IMR-90 (cell line): ENCODE data around the gene A4GALT. TPM values are rescaled to one million over a fixed set of nuclear protein-coding genes. Genes with fewer than 3 reads are reported as not detected.

ENCODE experiments used
- ATAC-seq: fragments of 200-7000 bp; cut with Tn5 transposase; 2 replicates; pipeline ENCODE4 v1.9.1; 2020; ENCODE audit warnings: low read depth, mild to moderate bottlenecking, moderate library complexity
- BruUV-seq: library from RNA; stranded (reverse); fragments of 400-500 nt; replicated peaks from 2 replicates; lab custom pipeline; 2021; lab: Mats Ljungman, UMichigan
- CTCF ChIA-PET: fragments of 300-600 bp; formaldehyde crosslinking; extraction: SDS; loops from one replicate; lab custom pipeline; 2021; ENCODE audit warnings: antibody characterized with exemption; lab: Yijun Ruan, JAX
- POLR2A ChIA-PET: fragments of 300-600 bp; sonication (Branson Sonifier 250); formaldehyde crosslinking; loops from one replicate; lab custom pipeline; 2022; ENCODE audit warnings: antibody characterized with exemption; ENCODE audit not compliant: unreplicated experiment; lab: Charles Lee
- DNase-seq: peaks from one replicate; pipeline ENCODE4 v3.0.0; 2013
- H2AFZ ChIP-seq: replicated peaks from 2 replicates; pipeline ENCODE3; 2013; ENCODE audit warnings: low read length, mild to moderate bottlenecking; ENCODE audit not compliant: poor library complexity
- H2AK5ac ChIP-seq: 2 replicates; pipeline ENCODE4 v1.6.1; 2013; ENCODE audit warnings: low read depth, low read length, inconsistent platforms
- H2AK9ac ChIP-seq: replicated peaks from 2 replicates; pipeline ENCODE3; 2013; ENCODE audit warnings: mild to moderate bottlenecking, low read depth, low read length, moderate library complexity; ENCODE audit not compliant: poor library complexity
- H2BK120ac ChIP-seq: 2 replicates; pipeline ENCODE4 v1.6.1; 2013; ENCODE audit warnings: low read depth, low read length, inconsistent platforms
- H2BK15ac ChIP-seq: 3 replicates; pipeline ENCODE4 v1.6.1; 2013; ENCODE audit warnings: low read depth, low read length, inconsistent platforms
- H2BK20ac ChIP-seq: 2 replicates; pipeline ENCODE4 v1.6.1; 2013; ENCODE audit warnings: low read depth, mild to moderate bottlenecking, inconsistent platforms, low read length, moderate library complexity
- H2BK5ac ChIP-seq: 2 replicates; pipeline ENCODE4 v1.6.1; 2013; ENCODE audit warnings: mild to moderate bottlenecking, low read depth, low read length, inconsistent platforms; ENCODE audit not compliant: poor library complexity, severe bottlenecking
- H3K14ac ChIP-seq: replicated peaks from 2 replicates; pipeline ENCODE4 v1.6.1; 2013; ENCODE audit warnings: low read depth, low read length, inconsistent platforms
- H3K18ac ChIP-seq: 2 replicates; pipeline ENCODE4 v1.6.1; 2013; ENCODE audit warnings: low read depth, low read length, control low read depth
- H3K23ac ChIP-seq: 2 replicates; pipeline ENCODE4 v1.6.1; 2013; ENCODE audit warnings: low read depth, low read length, inconsistent platforms
- H3K27ac ChIP-seq: 2 replicates; pipeline ENCODE4 v1.5.1; 2013; ENCODE audit warnings: mild to moderate bottlenecking, control low read depth, low read length; ENCODE audit not compliant: insufficient read depth
- H3K27me3 ChIP-seq: 2 replicates; pipeline ENCODE4 v1.6.1; 2013; ENCODE audit warnings: low read length; ENCODE audit not compliant: control insufficient read depth, insufficient read depth
- H3K36me3 ChIP-seq: 2 replicates; pipeline ENCODE4 v1.6.1; 2013; ENCODE audit warnings: low read length, mixed read lengths; ENCODE audit not compliant: control insufficient read depth, insufficient read depth
- H3K4ac ChIP-seq: 2 replicates; pipeline ENCODE4 v1.6.1; 2013; ENCODE audit warnings: low read depth, low read length, inconsistent platforms
- H3K4me1 ChIP-seq: 2 replicates; pipeline ENCODE4 v1.6.1; 2013; ENCODE audit warnings: low read length, mixed read lengths; ENCODE audit not compliant: control insufficient read depth, insufficient read depth
- H3K4me2 ChIP-seq: 2 replicates; pipeline ENCODE4 v1.6.1; 2013; ENCODE audit warnings: low read depth, mild to moderate bottlenecking, control low read depth, low read length, moderate library complexity
- H3K4me3 ChIP-seq: 2 replicates; pipeline ENCODE4 v1.5.1; 2013; ENCODE audit warnings: low read depth, mild to moderate bottlenecking, control low read depth, low read length, moderate library complexity; ENCODE audit not compliant: insufficient read depth
- H3K56ac ChIP-seq: 2 replicates; pipeline ENCODE4 v1.6.1; 2013; ENCODE audit warnings: low read length, inconsistent platforms; ENCODE audit not compliant: insufficient read depth; ENCODE audit errors: extremely low read depth
- H3K79me1 ChIP-seq, 2 experiments: 2 replicates each; pipeline ENCODE4 v1.6.1; 2013; ENCODE audit warnings: low read length in 2 of 2, inconsistent platforms in 1 of 2, low read depth in 1 of 2
- H3K9ac ChIP-seq: 2 replicates; pipeline ENCODE4 v1.6.1; 2013; ENCODE audit warnings: low read depth, low read length, control low read depth
- H3K9me1 ChIP-seq: 2 replicates; pipeline ENCODE4 v1.6.1; 2013; ENCODE audit warnings: low read length, inconsistent platforms; ENCODE audit not compliant: insufficient read depth
- H3K9me3 ChIP-seq: 2 replicates; pipeline ENCODE4 v1.6.1; 2013; ENCODE audit warnings: low read length; ENCODE audit not compliant: control insufficient read depth, insufficient read depth
- H4K20me1 ChIP-seq: 2 replicates; pipeline ENCODE4 v1.6.1; 2013; ENCODE audit warnings: low read length, inconsistent platforms; ENCODE audit not compliant: insufficient read depth
- H4K5ac ChIP-seq: 2 replicates; pipeline ENCODE4 v1.6.1; 2013; ENCODE audit warnings: mild to moderate bottlenecking, low read depth, low read length, control low read depth
- H4K8ac ChIP-seq, 2 experiments: 2 replicates each; pipeline ENCODE4 v1.6.1; 2013; ENCODE audit warnings: low read depth in 2 of 2, low read length in 2 of 2, control low read depth in 1 of 2, inconsistent platforms in 1 of 2
- H4K91ac ChIP-seq: 2 replicates; pipeline ENCODE4 v1.6.1; 2013; ENCODE audit warnings: low read depth, low read length, inconsistent platforms; ENCODE audit not compliant: insufficient read depth
- BHLHE40 ChIP-seq: fragments of 150-350 bp; IDR thresholded peaks from 2 replicates; pipeline ENCODE4 v1.6.1; 2016; ENCODE audit warnings: mild to moderate bottlenecking, low read depth, low read length
- CHD1 ChIP-seq: IDR thresholded peaks from 2 replicates; pipeline ENCODE4 v1.6.1; 2012; ENCODE audit warnings: low read depth, low read length, improper control_type of control experiment
- CTCF ChIP-seq: conservative IDR thresholded peaks from 2 replicates; pipeline ENCODE4 v1.5.1; 2012; ENCODE audit warnings: mild to moderate bottlenecking, low read depth, low read length, improper control_type of control experiment
- ELK1 ChIP-seq: fragments of 150-350 bp; IDR thresholded peaks from 2 replicates; pipeline ENCODE4 v1.6.1; 2016; ENCODE audit warnings: low read depth, mild to moderate bottlenecking, low read length, moderate library complexity, borderline replicate concordance
- MAZ ChIP-seq: IDR thresholded peaks from 2 replicates; pipeline ENCODE4 v1.6.1; 2012; ENCODE audit warnings: low read depth, mild to moderate bottlenecking, low read length, improper control_type of control experiment, moderate library complexity, borderline replicate concordance
- POLR2A ChIP-seq: IDR thresholded peaks from 2 replicates; pipeline ENCODE4 v1.6.1; 2012; ENCODE audit warnings: mild to moderate bottlenecking, low read depth, low read length
- RAD21 ChIP-seq: IDR thresholded peaks from 2 replicates; pipeline ENCODE4 v1.6.1; 2012; ENCODE audit warnings: low read length, improper control_type of control experiment
- RCOR1 ChIP-seq: IDR thresholded peaks from 2 replicates; pipeline ENCODE4 v1.6.1; 2012; ENCODE audit warnings: mild to moderate bottlenecking, low read length, improper control_type of control experiment; ENCODE audit not compliant: insufficient replicate concordance
- SMC3 ChIP-seq: fragments of 150-350 bp; IDR thresholded peaks from 2 replicates; pipeline ENCODE4 v1.6.1; 2016; ENCODE audit warnings: low read depth, mild to moderate bottlenecking, antibody characterized with exemption, low read length, moderate library complexity
- WGBS, 2 experiments: methylation state at CpG; one replicate each; pipeline versions ENCODE4 v1.1.5 to v1.1.7; 2013; ENCODE audit warnings: missing lambda C conversion rate in 2 of 2; ENCODE audit not compliant: insufficient read length in 1 of 2; ENCODE audit errors: extremely low coverage in 2 of 2; 5-methylcytosine and 5-hydroxymethylcytosine counted together
- dilution Hi-C: fragments of 300-500 bp; cut with HindIII; formaldehyde crosslinking; loops from one replicate; pipeline ENCODE4 v1.14.3; 2018; ENCODE audit warnings: low sequenced_read_pairs; ENCODE audit not compliant: unreplicated experiment
- in situ Hi-C: fragments of 300-500 bp; cut with MboI; formaldehyde crosslinking; loops from 3 replicates; pipeline ENCODE4 v1.14.3; 2019; ENCODE audit warnings: low sequenced_read_pairs, inconsistent platforms, mixed read lengths
- intact Hi-C: fragments of 100-400 bp; cut with micrococcal nuclease; formaldehyde crosslinking; loops from 2 replicates; pipeline ENCODE4 v1.10.0; 2022
- polyA plus RNA-seq, 3 experiments: library from polyadenylated mRNA; depleted of rRNA; stranded (reverse); fragments of >200 nt; gene quantifications; 2 replicates each; pipeline ENCODE4 v1.2.3, GENCODE V29; 2012; ENCODE audit warnings: low replicate concordance in 1 of 3
- total RNA-seq: library from RNA; depleted of rRNA; stranded (reverse); fragments of >200 nt; gene quantifications from 2 replicates; pipeline ENCODE4 v1.2.3, GENCODE V29; 2012

A4GALT gene
- total and polyA plus RNA-seq, 2 of the 4 experiments (the other 2 are of a cell fraction), result 1.6 to 6.1 TPM

- Histone ChIP-seq H3K9me1 (peaks cover 23% of the 10 kb centered on the region), H4K8ac (no peak overlapping the region), H3K4me2 (no peak overlapping the region), H2AK9ac (peak overlapping the region; percentile 70), H4K5ac (no peak overlapping the region; the same call in 1 of the 2 replicates), H2BK120ac (peak overlapping the region; percentile 32), H2AK5ac (peak overlapping the region; percentile 66; the same call in 1 of the 2 replicates), H3K36me3 (no peaks in the 10 kb centered on the region), H3K18ac (no peak overlapping the region), H3K14ac (no peak overlapping the region; the same call in 1 of the 2 replicates), H3K4me1 (peaks cover 15% of the 10 kb centered on the region), H3K79me1 (no peaks in the 10 kb centered on the region), H4K91ac (peak overlapping the region; percentile 26), H3K23ac (no peak overlapping the region), H2BK20ac (peak overlapping the region; percentile 45; the same call in 1 of the 2 replicates), H2AFZ (peak overlapping the region; percentile 13), H2BK5ac (no peak overlapping the region), H3K9me3 (no peaks in the 10 kb centered on the region), H3K56ac (no peak overlapping the region), H2BK15ac (no peak overlapping the region; the same call in 2 of the 3 replicates), H3K9ac (no peak overlapping the region), H3K27me3 (no peaks in the 10 kb centered on the region), H4K20me1 (no peaks in the 10 kb centered on the region), H3K4ac (peak overlapping the region; percentile 25; the same call in 1 of the 2 replicates), H3K4me3 (no peak overlapping the region), H3K27ac (no peak overlapping the region)
- DNase-seq (no peak), ATAC-seq (no peak)
- CTCF ChIA-PET, result no interaction called here
- POLR2A ChIA-PET, result no interaction called here
- in situ Hi-C loops, result no loop called here
- dilution Hi-C loops, result no loop called here
- WGBS, 2 experiments, result 88% methylated on average over 5 of the region's 18 CpGs; no CpG with 5 or more reads in 1 of the 2 experiments
- no peak for TF ChIP-seq BHLHE40
- TF ChIP-seq RAD21, result no peak
- TF ChIP-seq SMC3, result no peak
- TF ChIP-seq MAZ, result no peak
- no peak for TF ChIP-seq RCOR1
- TF ChIP-seq ELK1, result no peak
- TF ChIP-seq POLR2A, result no peak
- no peak for TF ChIP-seq CHD1
- no peak for TF ChIP-seq CTCF
- intact Hi-C loops, result no loop called here
- BruUV-seq, result no TSS peak
Observed at GRCh38 chr22:42760806-42761565, 40.3 kb upstream of the A4GALT start.
